Panc1 (cell line): ENCODE measurements around the gene ITPRIPL2. TPM values are rescaled to one million over a fixed set of nuclear protein-coding genes. Genes with fewer than 3 reads are reported as not detected.
A peak's percentile ranks its signal among the peaks of the same experiment; 100 is the strongest.

Experiments used
- ATAC-seq: fragments of 200-7000 bp; cut with Tn5 transposase; 2 replicates; pipeline ENCODE4 v1.9.1; 2020; ENCODE audit warnings: mild to moderate bottlenecking, moderate library complexity
- BruUV-seq: library from RNA; stranded (reverse); fragments of 400-500 nt; replicated peaks from 2 replicates; lab custom pipeline; 2021; lab: Mats Ljungman, UMichigan
- CTCF ChIA-PET: fragments of 300-600 bp; sonication (Branson Sonifier 250); formaldehyde crosslinking; loops from one replicate; lab custom pipeline; 2022; ENCODE audit warnings: antibody characterized with exemption; lab: Charles Lee
- POLR2A ChIA-PET: fragments of 300-600 bp; sonication (Branson Sonifier 250); formaldehyde crosslinking; loops from one replicate; lab custom pipeline; 2022; ENCODE audit warnings: antibody characterized with exemption; lab: Charles Lee
- DNase-seq: peaks from one replicate; pipeline ENCODE4 v3.0.0-alpha.2; 2010; ENCODE audit warnings: low read depth, low spot score
- H3K27ac ChIP-seq: 2 replicates; pipeline ENCODE4 v1.5.1; 2011; ENCODE audit warnings: mild to moderate bottlenecking, low read length, inconsistent platforms
- H3K27me3 ChIP-seq: fragments of 200-500 bp; sonication (Bioruptor generic); 2 replicates; pipeline ENCODE4 v1.6.0; 2014; ENCODE audit warnings: low read length, inconsistent platforms; ENCODE audit not compliant: control insufficient read depth, insufficient read depth
- H3K36me3 ChIP-seq: fragments of 200-500 bp; sonication (Bioruptor generic); 2 replicates; pipeline ENCODE4 v1.5.1; 2014; ENCODE audit warnings: inconsistent platforms, mild to moderate bottlenecking, low read length, moderate library complexity; ENCODE audit not compliant: control insufficient read depth, insufficient read depth
- H3K4me1 ChIP-seq: 2 replicates; pipeline ENCODE4 v1.5.1; 2011; ENCODE audit warnings: inconsistent platforms, mild to moderate bottlenecking, low read length, moderate library complexity; ENCODE audit not compliant: control insufficient read depth, insufficient read depth
- H3K4me3 ChIP-seq, 2 experiments: 2 replicates each; pipeline ENCODE4 v1.5.1; 2011 to 2012; ENCODE audit warnings: low read depth in 2 of 2, low read length in 2 of 2, mild to moderate bottlenecking in 2 of 2, inconsistent platforms in 1 of 2, moderate library complexity in 1 of 2
- H3K9me3 ChIP-seq: fragments of 200-500 bp; sonication (Bioruptor generic); 2 replicates; pipeline ENCODE4 v1.5.1; 2014; ENCODE audit warnings: low read depth, mild to moderate bottlenecking, inconsistent platforms, low read length, moderate library complexity; ENCODE audit not compliant: control insufficient read depth, insufficient read depth
- POLR2AphosphoS5 ChIP-seq: IDR thresholded peaks from 2 replicates; pipeline ENCODE4 v1.6.1; 2012; ENCODE audit warnings: mild to moderate bottlenecking, low read depth, low read length, moderate library complexity
- SIN3A ChIP-seq: IDR thresholded peaks from 2 replicates; pipeline ENCODE4 v1.6.1; 2012; ENCODE audit warnings: low read depth, mild to moderate bottlenecking, low read length, moderate library complexity, borderline replicate concordance; ENCODE audit not compliant: insufficient read depth
- TCF7L2 ChIP-seq: IDR thresholded peaks from 2 replicates; pipeline ENCODE4 v1.6.1; 2011; ENCODE audit warnings: mild to moderate bottlenecking, low read depth, low read length, inconsistent platforms
- in situ Hi-C: cut with HindIII; loops from 2 replicates; pipeline ENCODE4 v1.10.0; 2016; ENCODE audit warnings: low sequenced_read_pairs, low pct_unique_long_range_greater_than_20kb
- intact Hi-C: fragments of 100-400 bp; cut with micrococcal nuclease; formaldehyde crosslinking; loops from one replicate; pipeline ENCODE4 v1.10.0; 2022; ENCODE audit not compliant: unreplicated experiment
- total RNA-seq: library from RNA; stranded (reverse); gene quantifications from one replicate; pipeline ENCODE4 v1.2.1, GENCODE V29; 2021; ENCODE audit not compliant: unreplicated experiment
- TF ChIP-seq, protein P1 (sequence below): fragments of 450-650 bp; IDR thresholded peaks from 2 replicates; pipeline ENCODE4 v1.5.1; 2017; ENCODE audit warnings: mild to moderate bottlenecking
- TF ChIP-seq, protein P2 (sequence below), 2 experiments: IDR thresholded peaks; 2 replicates each; pipeline ENCODE4 v1.6.1; 2011 to 2012; ENCODE audit warnings: low read depth in 2 of 2, control low read depth in 1 of 2, low read length in 1 of 2, mild to moderate bottlenecking in 1 of 2, moderate library complexity in 1 of 2; ENCODE audit not compliant: insufficient read depth in 1 of 2

Gene ITPRIPL2
- total RNA-seq, 1 experiment from 2014 or later: 83.2 TPM

DNA sequence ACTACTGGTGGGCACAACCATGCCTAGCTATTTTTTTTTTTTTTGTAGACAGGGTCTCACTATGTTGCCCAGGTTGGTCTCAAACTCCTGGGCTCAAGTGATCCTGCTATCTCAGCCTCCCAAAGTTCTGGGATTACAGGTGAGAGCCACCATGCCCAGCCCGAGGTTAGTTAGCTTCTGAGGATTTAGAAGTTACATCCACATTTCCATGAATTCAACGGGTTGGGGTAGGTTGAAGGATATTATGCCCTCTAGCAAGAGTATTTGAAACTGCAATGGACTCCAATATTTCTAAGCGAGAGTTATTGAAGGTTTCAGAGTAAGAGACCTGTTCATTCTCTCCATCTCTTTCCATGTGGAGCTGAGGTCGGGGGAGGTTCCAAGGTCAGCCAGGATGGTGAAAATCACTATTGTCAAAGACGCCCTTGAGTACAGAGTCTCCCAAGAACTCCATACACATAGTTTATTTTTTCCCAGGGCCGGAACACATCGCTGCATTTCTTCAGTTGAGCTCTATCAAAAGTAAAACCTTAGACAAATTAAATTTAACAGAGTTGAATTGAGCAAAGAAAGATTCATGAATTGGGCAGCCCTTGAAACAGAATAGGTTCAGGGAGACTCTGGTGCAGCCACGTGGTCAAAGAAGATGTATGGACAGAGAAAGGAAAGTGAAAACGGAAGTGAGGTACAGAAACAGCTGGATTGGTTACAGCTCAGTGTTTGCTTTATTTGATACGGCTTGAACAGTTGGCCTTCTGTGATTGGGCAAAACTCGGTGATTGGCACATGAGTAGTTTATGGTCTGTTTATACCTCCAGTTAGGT is 19.0 kb upstream of the ITPRIPL2 start:
- peak; percentile 95 for ATAC-seq
- BruUV-seq: TSS peak; percentile 97
- DNase-seq: peak; percentile 77
- TF ChIP-seq SIN3A (no peak), TCF7L2 (no peak), POLR2AphosphoS5 (peak; percentile 53; the same call in 1 of the 2 replicates)
- TF ChIP-seq, protein P1, sequence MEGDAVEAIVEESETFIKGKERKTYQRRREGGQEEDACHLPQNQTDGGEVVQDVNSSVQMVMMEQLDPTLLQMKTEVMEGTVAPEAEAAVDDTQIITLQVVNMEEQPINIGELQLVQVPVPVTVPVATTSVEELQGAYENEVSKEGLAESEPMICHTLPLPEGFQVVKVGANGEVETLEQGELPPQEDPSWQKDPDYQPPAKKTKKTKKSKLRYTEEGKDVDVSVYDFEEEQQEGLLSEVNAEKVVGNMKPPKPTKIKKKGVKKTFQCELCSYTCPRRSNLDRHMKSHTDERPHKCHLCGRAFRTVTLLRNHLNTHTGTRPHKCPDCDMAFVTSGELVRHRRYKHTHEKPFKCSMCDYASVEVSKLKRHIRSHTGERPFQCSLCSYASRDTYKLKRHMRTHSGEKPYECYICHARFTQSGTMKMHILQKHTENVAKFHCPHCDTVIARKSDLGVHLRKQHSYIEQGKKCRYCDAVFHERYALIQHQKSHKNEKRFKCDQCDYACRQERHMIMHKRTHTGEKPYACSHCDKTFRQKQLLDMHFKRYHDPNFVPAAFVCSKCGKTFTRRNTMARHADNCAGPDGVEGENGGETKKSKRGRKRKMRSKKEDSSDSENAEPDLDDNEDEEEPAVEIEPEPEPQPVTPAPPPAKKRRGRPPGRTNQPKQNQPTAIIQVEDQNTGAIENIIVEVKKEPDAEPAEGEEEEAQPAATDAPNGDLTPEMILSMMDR: peak; percentile 75
- Histone ChIP-seq H3K27ac (peak overlapping the region; percentile 93), H3K4me3 (peak overlapping the region; percentile 31 to 54), H3K4me1 (peaks cover 26% of the 10 kb centered on the region), H3K36me3 (no peaks in the 10 kb centered on the region), H3K27me3 (no peaks in the 10 kb centered on the region), H3K9me3 (peaks cover 7% of the 10 kb centered on the region; the same call in 1 of the 2 replicates)
- intact Hi-C loops (no loop called here), in situ Hi-C loops (no loop called here)
- POLR2A ChIA-PET: interaction anchor here (0.6 to 1.7 kb wide), 7 partner anchors 8 to 94 kb away, joined by 3 to 11 read pairs (median 6); partner anchors contain the start of gene ITPRIPL2
- CTCF ChIA-PET: interaction anchor here (0.5 to 2.1 kb wide), 19 partner anchors 9 to 433 kb away, joined by 3 to 13 read pairs (median 4); partner anchors contain the start of genes ITPRIPL2 and TMC7

DNA sequence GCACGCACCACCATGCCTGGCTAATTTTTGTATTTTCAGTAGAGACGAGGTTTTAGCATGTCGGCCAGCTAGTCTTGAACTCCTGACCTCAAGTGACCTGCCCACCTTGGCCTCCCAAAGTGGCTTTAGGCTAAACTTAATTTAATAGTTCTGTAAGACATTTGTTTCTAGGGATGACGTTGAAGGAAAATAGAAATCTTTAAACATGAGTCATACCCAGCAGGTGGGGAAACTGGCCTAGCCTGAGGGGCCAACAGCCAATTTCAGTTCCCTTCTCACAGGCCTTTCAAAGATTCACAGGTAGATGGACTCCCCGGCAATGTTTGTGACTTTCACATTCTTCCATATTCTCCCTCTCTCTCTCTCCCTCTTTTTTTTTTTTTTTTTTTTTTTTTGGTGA is 18.1 kb upstream of the ITPRIPL2 start:
- Histone ChIP-seq H3K36me3 (no peaks in the 10 kb centered on the region), H3K9me3 (peaks cover 7% of the 10 kb centered on the region; the same call in 1 of the 2 replicates), H3K27ac (peak overlapping the region; percentile 93), H3K27me3 (no peaks in the 10 kb centered on the region), H3K4me1 (peaks cover 26% of the 10 kb centered on the region), H3K4me3 (peak overlapping the region in 1 of 2 experiments; percentile 19; a peak in 3 of 4 replicates)
- ChIA-PET CTCF (interaction anchor here (0.6 to 2.1 kb wide), 5 partner anchors 10 to 84 kb away, joined by 4 to 12 read pairs (median 11); partner anchors contain the start of gene ITPRIPL2), POLR2A (interaction anchor here (1.0 to 1.7 kb wide), 3 partner anchors 11 to 18 kb away, joined by 5 to 6 read pairs (median 6); partner anchors contain the start of gene ITPRIPL2)
- intact Hi-C loops (no loop called here), in situ Hi-C loops (no loop called here)
- DNase-seq (no peak), ATAC-seq (peak; percentile 14; the same call in 1 of the 2 replicates)
- TF ChIP-seq SIN3A (no peak), POLR2AphosphoS5 (no peak), TCF7L2 (no peak)
- TF ChIP-seq, protein P1: no peak
- TF ChIP-seq, protein P2, sequence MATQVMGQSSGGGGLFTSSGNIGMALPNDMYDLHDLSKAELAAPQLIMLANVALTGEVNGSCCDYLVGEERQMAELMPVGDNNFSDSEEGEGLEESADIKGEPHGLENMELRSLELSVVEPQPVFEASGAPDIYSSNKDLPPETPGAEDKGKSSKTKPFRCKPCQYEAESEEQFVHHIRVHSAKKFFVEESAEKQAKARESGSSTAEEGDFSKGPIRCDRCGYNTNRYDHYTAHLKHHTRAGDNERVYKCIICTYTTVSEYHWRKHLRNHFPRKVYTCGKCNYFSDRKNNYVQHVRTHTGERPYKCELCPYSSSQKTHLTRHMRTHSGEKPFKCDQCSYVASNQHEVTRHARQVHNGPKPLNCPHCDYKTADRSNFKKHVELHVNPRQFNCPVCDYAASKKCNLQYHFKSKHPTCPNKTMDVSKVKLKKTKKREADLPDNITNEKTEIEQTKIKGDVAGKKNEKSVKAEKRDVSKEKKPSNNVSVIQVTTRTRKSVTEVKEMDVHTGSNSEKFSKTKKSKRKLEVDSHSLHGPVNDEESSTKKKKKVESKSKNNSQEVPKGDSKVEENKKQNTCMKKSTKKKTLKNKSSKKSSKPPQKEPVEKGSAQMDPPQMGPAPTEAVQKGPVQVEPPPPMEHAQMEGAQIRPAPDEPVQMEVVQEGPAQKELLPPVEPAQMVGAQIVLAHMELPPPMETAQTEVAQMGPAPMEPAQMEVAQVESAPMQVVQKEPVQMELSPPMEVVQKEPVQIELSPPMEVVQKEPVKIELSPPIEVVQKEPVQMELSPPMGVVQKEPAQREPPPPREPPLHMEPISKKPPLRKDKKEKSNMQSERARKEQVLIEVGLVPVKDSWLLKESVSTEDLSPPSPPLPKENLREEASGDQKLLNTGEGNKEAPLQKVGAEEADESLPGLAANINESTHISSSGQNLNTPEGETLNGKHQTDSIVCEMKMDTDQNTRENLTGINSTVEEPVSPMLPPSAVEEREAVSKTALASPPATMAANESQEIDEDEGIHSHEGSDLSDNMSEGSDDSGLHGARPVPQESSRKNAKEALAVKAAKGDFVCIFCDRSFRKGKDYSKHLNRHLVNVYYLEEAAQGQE (IDR thresholded peaks at IDR 0.05; ENCODE audit: insufficient read depth in 1 of 2, low read depth in 2 of 2, low read length in 1 of 2): no peak
- no TSS peak for BruUV-seq
